A549 (cell line): ENCODE measurements around the gene CDH4.

Experiments used
- CHD4 ChIP-seq: fragments of 200-600 bp; sonication (generic); IDR thresholded peaks from 2 replicates; pipeline ENCODE4 v1.6.1; 2016; ENCODE audit warnings: antibody characterized with exemption, mild to moderate bottlenecking, borderline replicate concordance
- EP300 ChIP-seq, 2 experiments: fragments of >200 bp; sonication (Bioruptor Twin); formaldehyde crosslinking; IDR thresholded peaks; 2 replicates in 1 of 2; 3 replicates in 1 of 2; pipeline ENCODE4 v1.6.1; 2016 to 2017
- HDAC2 ChIP-seq: fragments of 200-600 bp; sonication (generic); IDR thresholded peaks from 2 replicates; pipeline ENCODE4 v1.6.1; 2016
- KDM5A ChIP-seq: fragments of 200-600 bp; sonication (generic); IDR thresholded peaks from 2 replicates; pipeline ENCODE4 v1.6.1; 2016; ENCODE audit warnings: antibody characterized with exemption, mild to moderate bottlenecking
- POLR2A ChIP-seq: IDR thresholded peaks from 2 replicates; pipeline ENCODE4 v1.6.1; 2012; ENCODE audit warnings: mild to moderate bottlenecking, low read length
- ZC3H11A ChIP-seq: fragments of 450-650 bp; IDR thresholded peaks from 2 replicates; pipeline ENCODE4 v1.6.1; 2014; ENCODE audit warnings: antibody characterized with exemption, mild to moderate bottlenecking
- ZSCAN20 ChIP-seq: fragments of 250-450 bp; sonication (Bioruptor Pico); IDR thresholded peaks from 2 replicates; pipeline ENCODE4 v1.8.0; 2022; ENCODE audit warnings: mild to moderate bottlenecking, moderate library complexity
- TF ChIP-seq, protein P1 (sequence below): fragments of >200 bp; sonication (Bioruptor Twin); formaldehyde crosslinking; IDR thresholded peaks from 3 replicates; pipeline ENCODE4 v1.5.1; 2016
- TF ChIP-seq, protein P2 (sequence below): fragments of 250-450 bp; sonication (Bioruptor Pico); IDR thresholded peaks from 2 replicates; pipeline ENCODE4 v1.5.0; 2021; ENCODE audit warnings: mild to moderate bottlenecking, moderate library complexity, borderline replicate concordance

DNA sequence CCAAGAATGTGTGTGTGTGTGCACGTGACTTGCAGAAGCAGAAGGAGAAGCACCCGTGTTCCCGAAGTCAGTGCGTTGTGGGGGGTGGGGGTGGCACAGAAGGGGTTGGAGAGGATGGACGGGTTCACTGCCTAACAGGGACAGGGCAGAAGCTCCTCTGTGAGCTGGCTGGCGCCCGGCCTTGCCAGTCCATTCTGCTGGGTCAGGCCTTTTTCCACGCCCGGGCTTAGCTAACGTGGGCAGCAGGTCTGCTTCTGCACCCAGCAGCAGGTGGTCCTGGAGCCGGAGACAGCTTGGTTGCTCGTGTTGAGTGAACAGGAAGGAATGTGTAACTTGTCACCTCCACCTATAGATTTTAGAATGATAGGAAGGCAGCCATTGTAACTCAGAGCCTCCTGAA lies 374.4 kb downstream of the CDH4 start:
- TF ChIP-seq CHD4 (no peak), POLR2A (no peak), ZSCAN20 (no peak), EP300 (IDR thresholded peaks at IDR 0.05) (no peak), KDM5A (no peak), ZC3H11A (no peak), HDAC2 (no peak)
- TF ChIP-seq, protein P1, sequence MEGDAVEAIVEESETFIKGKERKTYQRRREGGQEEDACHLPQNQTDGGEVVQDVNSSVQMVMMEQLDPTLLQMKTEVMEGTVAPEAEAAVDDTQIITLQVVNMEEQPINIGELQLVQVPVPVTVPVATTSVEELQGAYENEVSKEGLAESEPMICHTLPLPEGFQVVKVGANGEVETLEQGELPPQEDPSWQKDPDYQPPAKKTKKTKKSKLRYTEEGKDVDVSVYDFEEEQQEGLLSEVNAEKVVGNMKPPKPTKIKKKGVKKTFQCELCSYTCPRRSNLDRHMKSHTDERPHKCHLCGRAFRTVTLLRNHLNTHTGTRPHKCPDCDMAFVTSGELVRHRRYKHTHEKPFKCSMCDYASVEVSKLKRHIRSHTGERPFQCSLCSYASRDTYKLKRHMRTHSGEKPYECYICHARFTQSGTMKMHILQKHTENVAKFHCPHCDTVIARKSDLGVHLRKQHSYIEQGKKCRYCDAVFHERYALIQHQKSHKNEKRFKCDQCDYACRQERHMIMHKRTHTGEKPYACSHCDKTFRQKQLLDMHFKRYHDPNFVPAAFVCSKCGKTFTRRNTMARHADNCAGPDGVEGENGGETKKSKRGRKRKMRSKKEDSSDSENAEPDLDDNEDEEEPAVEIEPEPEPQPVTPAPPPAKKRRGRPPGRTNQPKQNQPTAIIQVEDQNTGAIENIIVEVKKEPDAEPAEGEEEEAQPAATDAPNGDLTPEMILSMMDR: no peak
- TF ChIP-seq, protein P2, sequence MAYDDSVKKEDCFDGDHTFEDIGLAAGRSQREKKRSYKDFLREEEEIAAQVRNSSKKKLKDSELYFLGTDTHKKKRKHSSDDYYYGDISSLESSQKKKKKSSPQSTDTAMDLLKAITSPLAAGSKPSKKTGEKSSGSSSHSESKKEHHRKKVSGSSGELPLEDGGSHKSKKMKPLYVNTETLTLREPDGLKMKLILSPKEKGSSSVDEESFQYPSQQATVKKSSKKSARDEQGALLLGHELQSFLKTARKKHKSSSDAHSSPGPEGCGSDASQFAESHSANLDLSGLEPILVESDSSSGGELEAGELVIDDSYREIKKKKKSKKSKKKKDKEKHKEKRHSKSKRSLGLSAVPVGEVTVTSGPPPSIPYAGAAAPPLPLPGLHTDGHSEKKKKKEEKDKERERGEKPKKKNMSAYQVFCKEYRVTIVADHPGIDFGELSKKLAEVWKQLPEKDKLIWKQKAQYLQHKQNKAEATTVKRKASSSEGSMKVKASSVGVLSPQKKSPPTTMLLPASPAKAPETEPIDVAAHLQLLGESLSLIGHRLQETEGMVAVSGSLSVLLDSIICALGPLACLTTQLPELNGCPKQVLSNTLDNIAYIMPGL (CRISPR knock-in tag): no peak
